HL-60 (cell line): Measurements from ENCODE around the gene ZBTB14.

Experiments used
- POLR2AphosphoS5 ChIP-seq: IDR thresholded peaks from 2 replicates; pipeline ENCODE4 v1.6.1; 2012; ENCODE audit warnings: low read depth
- SPI1 ChIP-seq: IDR thresholded peaks from 2 replicates; pipeline ENCODE4 v1.6.1; 2012; ENCODE audit warnings: low read depth, mild to moderate bottlenecking, borderline replicate concordance
- TF ChIP-seq, protein P1 (sequence below): IDR thresholded peaks from one replicate; pipeline ENCODE4 v1.5.1; 2011; ENCODE audit warnings: low read length, control low read depth, inconsistent platforms; ENCODE audit not compliant: insufficient read depth
- TF ChIP-seq, protein P2 (sequence below): IDR thresholded peaks from 2 replicates; pipeline ENCODE4 v1.6.1; 2012; ENCODE audit warnings: low read depth; ENCODE audit not compliant: insufficient replicate concordance

- TF ChIP-seq, protein P1, sequence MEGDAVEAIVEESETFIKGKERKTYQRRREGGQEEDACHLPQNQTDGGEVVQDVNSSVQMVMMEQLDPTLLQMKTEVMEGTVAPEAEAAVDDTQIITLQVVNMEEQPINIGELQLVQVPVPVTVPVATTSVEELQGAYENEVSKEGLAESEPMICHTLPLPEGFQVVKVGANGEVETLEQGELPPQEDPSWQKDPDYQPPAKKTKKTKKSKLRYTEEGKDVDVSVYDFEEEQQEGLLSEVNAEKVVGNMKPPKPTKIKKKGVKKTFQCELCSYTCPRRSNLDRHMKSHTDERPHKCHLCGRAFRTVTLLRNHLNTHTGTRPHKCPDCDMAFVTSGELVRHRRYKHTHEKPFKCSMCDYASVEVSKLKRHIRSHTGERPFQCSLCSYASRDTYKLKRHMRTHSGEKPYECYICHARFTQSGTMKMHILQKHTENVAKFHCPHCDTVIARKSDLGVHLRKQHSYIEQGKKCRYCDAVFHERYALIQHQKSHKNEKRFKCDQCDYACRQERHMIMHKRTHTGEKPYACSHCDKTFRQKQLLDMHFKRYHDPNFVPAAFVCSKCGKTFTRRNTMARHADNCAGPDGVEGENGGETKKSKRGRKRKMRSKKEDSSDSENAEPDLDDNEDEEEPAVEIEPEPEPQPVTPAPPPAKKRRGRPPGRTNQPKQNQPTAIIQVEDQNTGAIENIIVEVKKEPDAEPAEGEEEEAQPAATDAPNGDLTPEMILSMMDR, result no peak
- TF ChIP-seq POLR2AphosphoS5, result no peak
- no peak for TF ChIP-seq SPI1
- TF ChIP-seq, protein P2, sequence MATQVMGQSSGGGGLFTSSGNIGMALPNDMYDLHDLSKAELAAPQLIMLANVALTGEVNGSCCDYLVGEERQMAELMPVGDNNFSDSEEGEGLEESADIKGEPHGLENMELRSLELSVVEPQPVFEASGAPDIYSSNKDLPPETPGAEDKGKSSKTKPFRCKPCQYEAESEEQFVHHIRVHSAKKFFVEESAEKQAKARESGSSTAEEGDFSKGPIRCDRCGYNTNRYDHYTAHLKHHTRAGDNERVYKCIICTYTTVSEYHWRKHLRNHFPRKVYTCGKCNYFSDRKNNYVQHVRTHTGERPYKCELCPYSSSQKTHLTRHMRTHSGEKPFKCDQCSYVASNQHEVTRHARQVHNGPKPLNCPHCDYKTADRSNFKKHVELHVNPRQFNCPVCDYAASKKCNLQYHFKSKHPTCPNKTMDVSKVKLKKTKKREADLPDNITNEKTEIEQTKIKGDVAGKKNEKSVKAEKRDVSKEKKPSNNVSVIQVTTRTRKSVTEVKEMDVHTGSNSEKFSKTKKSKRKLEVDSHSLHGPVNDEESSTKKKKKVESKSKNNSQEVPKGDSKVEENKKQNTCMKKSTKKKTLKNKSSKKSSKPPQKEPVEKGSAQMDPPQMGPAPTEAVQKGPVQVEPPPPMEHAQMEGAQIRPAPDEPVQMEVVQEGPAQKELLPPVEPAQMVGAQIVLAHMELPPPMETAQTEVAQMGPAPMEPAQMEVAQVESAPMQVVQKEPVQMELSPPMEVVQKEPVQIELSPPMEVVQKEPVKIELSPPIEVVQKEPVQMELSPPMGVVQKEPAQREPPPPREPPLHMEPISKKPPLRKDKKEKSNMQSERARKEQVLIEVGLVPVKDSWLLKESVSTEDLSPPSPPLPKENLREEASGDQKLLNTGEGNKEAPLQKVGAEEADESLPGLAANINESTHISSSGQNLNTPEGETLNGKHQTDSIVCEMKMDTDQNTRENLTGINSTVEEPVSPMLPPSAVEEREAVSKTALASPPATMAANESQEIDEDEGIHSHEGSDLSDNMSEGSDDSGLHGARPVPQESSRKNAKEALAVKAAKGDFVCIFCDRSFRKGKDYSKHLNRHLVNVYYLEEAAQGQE, result no peak
Observed at GRCh38 chr18:5250603-5251002, 44.9 kb downstream of the ZBTB14 start.
